ENCODE data around the gene FAM237B.

The FAM237B gene

GRCh38 chr7:90320418-90320800 is 695 bp downstream of the FAM237B start:
- Mint-ChIP-seq H3K36me3 (ENCODE audit: low read depth) (no peaks in the 10 kb centered on the region), H3K27ac (no peak overlapping the region), H3K27me3 (peaks cover 52% of the 10 kb centered on the region), H3K4me3 (no peak overlapping the region), H3K4me1 (ENCODE audit: low read depth) (peaks cover 13% of the 10 kb centered on the region), H3K9me3 (no peaks in the 10 kb centered on the region)
- intact Hi-C loops (cut with micrococcal nuclease), result no loop called here

DNA sequence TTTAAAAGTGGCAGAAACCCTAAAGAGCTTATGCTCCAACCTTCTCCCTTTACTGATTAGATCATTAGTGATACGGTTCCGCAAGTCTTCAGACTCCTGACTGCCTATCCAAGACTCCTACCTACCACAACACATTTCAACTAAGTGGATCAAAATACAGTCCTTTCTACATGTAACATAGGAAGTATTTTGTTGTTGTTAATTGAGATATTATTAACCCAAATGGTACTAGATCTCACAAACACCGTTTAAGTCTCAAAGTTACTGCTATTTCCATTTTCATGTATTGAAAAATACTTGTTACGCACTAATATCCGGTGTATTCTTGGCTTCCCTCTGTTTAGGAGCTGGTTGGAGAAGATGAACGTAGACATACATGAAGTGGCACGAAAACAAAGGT is 1.1 kb downstream of the FAM237B start:
- intact Hi-C loops (cut with micrococcal nuclease), result no loop called here
- no peak overlapping the region for H3K27ac Mint-ChIP-seq
- H3K9me3 Mint-ChIP-seq, result no peaks in the 10 kb centered on the region
- no peaks in the 10 kb centered on the region for H3K36me3 Mint-ChIP-seq (ENCODE audit: low read depth)
- peaks cover 13% of the 10 kb centered on the region for H3K4me1 Mint-ChIP-seq (ENCODE audit: low read depth)
- peaks cover 52% of the 10 kb centered on the region for H3K27me3 Mint-ChIP-seq
- no peak overlapping the region for H3K4me3 Mint-ChIP-seq

DNA sequence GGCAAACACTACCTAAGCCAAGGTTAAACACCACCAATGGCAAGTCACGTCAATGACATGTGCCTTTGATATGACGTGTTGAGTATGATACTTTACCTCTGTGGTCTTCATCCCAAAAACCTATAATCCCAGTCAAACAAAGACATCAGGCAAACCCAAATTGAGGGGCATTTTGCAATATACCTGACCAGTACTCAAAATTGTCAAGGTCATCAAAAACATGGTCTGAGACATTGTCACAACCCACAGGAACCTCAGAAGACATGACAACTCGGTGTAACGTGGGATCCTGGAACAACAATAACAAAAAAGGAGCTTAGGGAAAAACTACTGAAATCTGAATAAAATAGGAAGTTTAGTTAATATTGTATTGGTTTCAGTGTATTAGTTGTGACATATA is 7.2 kb downstream of the FAM237B start:
- Mint-ChIP-seq H3K4me3 (no peak overlapping the region), H3K36me3 (ENCODE audit: low read depth) (no peaks in the 10 kb centered on the region), H3K27me3 (peaks cover 6% of the 10 kb centered on the region), H3K4me1 (ENCODE audit: low read depth) (no peaks in the 10 kb centered on the region), H3K27ac (peak overlapping the region; percentile 40), H3K9me3 (no peaks in the 10 kb centered on the region)
- intact Hi-C loops (cut with micrococcal nuclease), result no loop called here

GRCh38 chr7:90312745-90313144 is 8.4 kb downstream of the FAM237B start:
- H3K27me3 Mint-ChIP-seq, result peaks cover 2% of the 10 kb centered on the region
- H3K4me1 Mint-ChIP-seq (ENCODE audit: low read depth), result no peaks in the 10 kb centered on the region
- no peaks in the 10 kb centered on the region for H3K9me3 Mint-ChIP-seq
- H3K36me3 Mint-ChIP-seq (ENCODE audit: low read depth), result no peaks in the 10 kb centered on the region
- intact Hi-C loops (cut with micrococcal nuclease), result no loop called here
- H3K4me3 Mint-ChIP-seq, result no peak overlapping the region
- no peak overlapping the region for H3K27ac Mint-ChIP-seq

DNA sequence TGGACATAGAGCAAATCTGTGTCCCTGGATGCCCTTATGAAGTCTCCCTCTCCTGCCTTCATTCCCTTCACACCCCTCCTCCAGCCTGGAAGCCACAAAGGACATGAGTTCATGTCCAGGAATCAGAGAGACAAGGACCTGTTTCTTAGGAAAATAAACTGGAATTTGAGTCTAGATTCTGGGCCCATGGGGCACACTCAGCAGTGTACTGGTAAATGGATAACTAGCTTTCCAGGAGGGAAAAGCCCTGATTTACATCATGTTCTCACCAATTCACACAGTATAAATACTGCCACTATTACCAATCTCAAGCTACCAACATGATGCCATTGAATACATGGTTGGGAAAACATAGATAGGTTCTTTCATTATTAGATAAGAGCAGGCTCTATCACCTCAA is 9.9 kb downstream of the FAM237B start:
- Mint-ChIP-seq H3K36me3 (ENCODE audit: low read depth) (no peaks in the 10 kb centered on the region), H3K4me1 (ENCODE audit: low read depth) (no peaks in the 10 kb centered on the region), H3K27ac (no peak overlapping the region), H3K9me3 (no peaks in the 10 kb centered on the region), H3K27me3 (no peaks in the 10 kb centered on the region), H3K4me3 (no peak overlapping the region)
- intact Hi-C loops (cut with micrococcal nuclease), result no loop called here

DNA sequence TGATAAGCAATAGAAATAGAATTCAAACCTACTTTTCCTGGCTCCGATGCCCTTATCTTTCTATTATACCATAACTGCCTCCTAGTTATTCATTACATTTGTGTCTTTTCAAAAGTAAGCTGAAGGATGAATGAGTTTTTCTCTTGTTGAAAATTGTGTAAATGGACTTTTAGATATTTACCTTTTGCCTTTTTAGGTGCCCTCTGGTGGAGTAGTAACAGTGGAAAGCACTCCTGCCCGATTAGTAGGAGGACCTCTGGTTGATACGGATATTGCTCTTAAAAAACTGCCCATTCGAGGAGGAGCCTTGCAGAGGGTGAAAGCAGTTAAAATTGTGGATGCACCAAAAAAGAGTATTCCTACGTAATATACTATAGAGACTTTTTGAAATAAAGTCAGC is 11.2 kb downstream of the FAM237B start:
- H3K27ac Mint-ChIP-seq, result no peak overlapping the region
- no peaks in the 10 kb centered on the region for H3K27me3 Mint-ChIP-seq
- no peak overlapping the region for H3K4me3 Mint-ChIP-seq
- H3K4me1 Mint-ChIP-seq (ENCODE audit: low read depth), result no peaks in the 10 kb centered on the region
- no peaks in the 10 kb centered on the region for H3K36me3 Mint-ChIP-seq (ENCODE audit: low read depth)
- H3K9me3 Mint-ChIP-seq, result no peaks in the 10 kb centered on the region
- intact Hi-C loops (cut with micrococcal nuclease), result no loop called here

- Mint-ChIP-seq H3K27me3 (no peaks in the 10 kb centered on the region), H3K9me3 (no peaks in the 10 kb centered on the region), H3K36me3 (ENCODE audit: low read depth) (no peaks in the 10 kb centered on the region)
Measured at GRCh38 chr7:90303241-90303640, 17.9 kb downstream of the FAM237B start.

DNA sequence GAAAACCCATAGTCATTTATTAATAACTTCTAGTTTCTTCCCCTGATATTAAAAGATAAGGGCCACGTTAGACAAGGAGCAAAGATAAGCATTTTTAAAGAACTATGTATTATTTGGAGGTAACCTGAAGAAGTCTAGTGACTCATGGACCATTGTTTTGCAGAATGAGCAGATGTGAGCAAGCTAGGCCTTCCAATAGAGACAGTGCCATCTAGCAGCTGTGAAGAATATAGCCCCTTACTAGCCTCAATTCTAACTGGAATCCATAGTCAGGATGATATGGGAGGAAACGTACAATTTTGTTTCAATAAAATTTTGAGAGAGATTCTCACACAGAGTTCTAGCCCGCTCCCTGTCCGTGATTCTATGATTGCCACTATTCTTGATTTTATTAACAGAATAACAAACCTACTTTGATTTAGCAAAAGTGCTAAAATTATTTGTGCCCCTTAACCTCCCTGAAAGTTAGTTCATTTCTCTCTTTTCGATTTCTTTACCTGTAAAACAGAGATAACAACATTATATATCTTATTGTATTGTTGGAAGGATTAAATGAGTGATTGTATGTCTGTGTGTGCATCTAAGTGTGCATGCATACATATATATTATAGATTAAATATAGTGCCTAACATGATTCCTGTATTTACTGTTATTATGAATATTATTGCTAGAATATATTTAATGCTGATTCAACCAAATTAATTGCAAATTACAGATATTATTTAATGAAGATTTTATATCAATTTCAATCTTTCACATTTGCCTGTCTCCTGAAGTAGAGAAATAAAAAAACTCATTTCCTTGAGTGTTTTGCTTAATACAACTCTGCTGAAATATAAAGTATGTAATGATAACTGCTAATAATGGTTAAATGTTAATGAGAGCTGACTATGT is 22.7 kb downstream of the FAM237B start:
- peaks cover 4% of the 10 kb centered on the region for H3K9me3 Mint-ChIP-seq
- no peaks in the 10 kb centered on the region for H3K36me3 Mint-ChIP-seq (ENCODE audit: low read depth)
- intact Hi-C loops (cut with micrococcal nuclease), result no loop called here
- H3K4me3 Mint-ChIP-seq, result no peak overlapping the region
- no peak overlapping the region for H3K27ac Mint-ChIP-seq
- no peaks in the 10 kb centered on the region for H3K4me1 Mint-ChIP-seq (ENCODE audit: low read depth)
- no peaks in the 10 kb centered on the region for H3K27me3 Mint-ChIP-seq

More at GRCh38 chr7:90303241-90303640, 17.9 kb downstream of the FAM237B start:
- no peak overlapping the region for H3K4me3 Mint-ChIP-seq
- no peak overlapping the region for H3K27ac Mint-ChIP-seq
- intact Hi-C loops (cut with micrococcal nuclease), result no loop called here
- H3K4me1 Mint-ChIP-seq (ENCODE audit: low read depth), result no peaks in the 10 kb centered on the region

- Mint-ChIP-seq H3K27ac (no peak overlapping the region), H3K27me3 (no peaks in the 10 kb centered on the region), H3K9me3 (peaks cover 7% of the 10 kb centered on the region), H3K4me3 (peak overlapping the region; percentile 30), H3K4me1 (ENCODE audit: low read depth) (peaks cover 13% of the 10 kb centered on the region), H3K36me3 (ENCODE audit: low read depth) (no peaks in the 10 kb centered on the region)
- intact Hi-C loops (cut with micrococcal nuclease), result no loop called here
Measured at GRCh38 chr7:90290244-90291113, 30.6 kb downstream of the FAM237B start.

- no peak overlapping the region for H3K27ac Mint-ChIP-seq
- intact Hi-C loops (cut with micrococcal nuclease), result no loop called here
- peaks cover 16% of the 10 kb centered on the region for H3K4me1 Mint-ChIP-seq (ENCODE audit: low read depth)
- H3K4me3 Mint-ChIP-seq, result no peak overlapping the region
- peaks cover under 1% of the 10 kb centered on the region for H3K9me3 Mint-ChIP-seq
- H3K36me3 Mint-ChIP-seq (ENCODE audit: low read depth), result no peaks in the 10 kb centered on the region
- H3K27me3 Mint-ChIP-seq, result no peaks in the 10 kb centered on the region
Measured at GRCh38 chr7:90288154-90288553, 33.0 kb downstream of the FAM237B start.

DNA sequence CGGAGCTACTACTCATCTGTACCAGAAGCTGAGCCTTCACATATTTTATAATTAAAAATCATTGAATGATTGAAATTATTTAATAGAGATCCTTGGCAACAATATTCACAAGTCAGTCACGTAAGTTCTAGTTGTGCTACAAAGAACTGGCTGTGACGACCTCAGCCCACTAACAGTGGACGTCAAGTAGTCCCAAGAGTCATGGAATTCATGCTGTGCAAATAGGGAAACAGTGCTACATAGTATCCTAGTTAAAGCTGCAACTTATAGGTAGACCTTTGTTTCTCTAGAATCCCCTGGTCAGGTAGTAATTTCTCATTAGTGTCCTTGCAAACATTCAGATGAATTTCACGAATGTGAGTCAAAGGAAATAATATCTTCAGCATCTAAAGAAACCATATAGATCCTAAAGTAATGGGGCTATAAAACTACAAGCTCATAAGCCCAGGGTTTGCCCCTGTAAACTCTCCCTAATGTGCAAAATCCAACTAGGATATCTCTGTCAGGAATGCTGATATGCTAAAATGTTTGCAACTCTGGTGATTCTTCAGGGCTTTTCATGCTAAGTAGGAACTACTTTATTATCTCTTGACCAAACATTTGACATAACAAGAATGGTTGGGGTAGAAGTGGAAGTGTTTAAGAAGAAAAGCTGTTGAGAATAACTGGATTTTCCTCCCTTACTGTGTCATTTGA is 44.9 kb downstream of the FAM237B start:
- H3K4me3 Mint-ChIP-seq, result no peak overlapping the region
- H3K27ac Mint-ChIP-seq, result no peak overlapping the region
- H3K9me3 Mint-ChIP-seq, result no peaks in the 10 kb centered on the region
- no peaks in the 10 kb centered on the region for H3K27me3 Mint-ChIP-seq
- no peaks in the 10 kb centered on the region for H3K4me1 Mint-ChIP-seq (ENCODE audit: low read depth)
- H3K36me3 Mint-ChIP-seq (ENCODE audit: low read depth), result no peaks in the 10 kb centered on the region
- intact Hi-C loops (cut with micrococcal nuclease), result no loop called here

DNA sequence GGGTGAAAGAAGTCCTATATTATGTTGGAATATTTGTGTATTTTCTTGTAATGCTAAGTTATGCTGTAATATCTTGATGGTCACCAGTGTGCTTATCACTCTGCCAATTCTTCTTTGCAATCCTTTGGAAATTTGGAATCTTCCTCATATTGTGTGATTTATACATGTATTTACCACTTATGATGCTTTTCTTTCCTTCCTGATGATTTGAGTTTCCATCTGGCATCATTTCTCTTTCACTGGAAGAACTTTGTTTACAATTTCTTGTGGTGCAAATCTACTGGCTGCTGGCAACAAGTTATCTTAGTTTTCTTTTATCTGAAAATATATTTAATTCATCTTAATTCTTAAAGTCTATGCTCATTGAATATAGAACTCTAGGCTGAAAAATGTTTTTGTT is 46.9 kb downstream of the FAM237B start:
- Mint-ChIP-seq H3K36me3 (ENCODE audit: low read depth) (no peaks in the 10 kb centered on the region), H3K4me3 (no peak overlapping the region), H3K9me3 (no peaks in the 10 kb centered on the region), H3K27ac (no peak overlapping the region), H3K4me1 (ENCODE audit: low read depth) (no peaks in the 10 kb centered on the region), H3K27me3 (no peaks in the 10 kb centered on the region)
- intact Hi-C loops (cut with micrococcal nuclease), result no loop called here

GRCh38 chr7:90272242-90272641 is 48.9 kb downstream of the FAM237B start:
- Mint-ChIP-seq H3K9me3 (no peaks in the 10 kb centered on the region), H3K36me3 (ENCODE audit: low read depth) (no peaks in the 10 kb centered on the region), H3K27me3 (no peaks in the 10 kb centered on the region), H3K27ac (no peak overlapping the region), H3K4me1 (ENCODE audit: low read depth) (no peaks in the 10 kb centered on the region), H3K4me3 (no peak overlapping the region)
- intact Hi-C loops (cut with micrococcal nuclease), result no loop called here

- Mint-ChIP-seq H3K4me1 (ENCODE audit: low read depth) (no peaks in the 10 kb centered on the region), H3K27ac (no peak overlapping the region), H3K36me3 (ENCODE audit: low read depth) (no peaks in the 10 kb centered on the region), H3K27me3 (no peaks in the 10 kb centered on the region), H3K9me3 (no peaks in the 10 kb centered on the region), H3K4me3 (no peak overlapping the region)
- intact Hi-C loops (cut with micrococcal nuclease), result no loop called here
Measured at GRCh38 chr7:90271753-90272152, 49.4 kb downstream of the FAM237B start.

Data from dendritic cell treated with granulocyte-macrophage colony-stimulating factor and Interleukin-4, amounts not matched to agents 40 ng/mL and 50 ng/mL, for 4 days (primary cell).